Stimulated activated CD4-positive, alpha-beta T cell treated with anti-CD3 and anti-CD28 coated beads, TNF-alpha, amount 100 ng/mL, for 48 hours (primary cell): ENCODE results near the gene MON1B.
A peak's percentile ranks its signal among the peaks of the same experiment; 100 is the strongest.
"Not testable (repeated sequence)": the region's sequence is repeated elsewhere in the genome, so short reads cannot be mapped to it uniquely, and the experiment has no call there.

Experiments used
- DNase-seq, 3 donors: peaks; one replicate each; pipeline ENCODE4 v3.0.0-alpha.2; 2020; ENCODE audit warnings: low read depth in 3 of 3

Gene MON1B

GRCh38 chr16:77197747-77198146, 6.8 kb downstream of the MON1B start:
- DNase-seq: no peak

- no peak for DNase-seq
Observed at GRCh38 chr16:77199211-77199610, 8.2 kb downstream of the MON1B start, which contains the start of gene SYCE1L. Gene SYCE1L (plus strand): TSS chr16:77199408. CDS start chr16:77199452, 44 bp downstream.

- DNase-seq: no peak
Observed at GRCh38 chr16:77206533-77206932, 15.5 kb downstream of the MON1B start.

GRCh38 chr16:77207030-77207429, 16.0 kb downstream of the MON1B start:
- no peak for DNase-seq

GRCh38 chr16:77208382-77208781, 17.4 kb downstream of the MON1B start:
- DNase-seq: no peak

- DNase-seq: peak in 2 of 3 donors; percentile 57 to 68
Observed at GRCh38 chr16:77211880-77212740, 21.1 kb downstream of the MON1B start.

- peak; percentile 41 to 68 (median 52) for DNase-seq
Observed at GRCh38 chr16:77212741-77213541, 22.0 kb downstream of the MON1B start.

GRCh38 chr16:77213542-77214106, 22.6 kb downstream of the MON1B start:
- DNase-seq: no peak

GRCh38 chr16:77214411-77215138, 23.6 kb downstream of the MON1B start:
- no peak for DNase-seq

GRCh38 chr16:77219437-77219836, 28.4 kb downstream of the MON1B start:
- DNase-seq: no peak

GRCh38 chr16:77220427-77220826, 29.4 kb downstream of the MON1B start:
- DNase-seq: no peak

- DNase-seq: no peak
Observed at GRCh38 chr16:77221482-77221881, 30.5 kb downstream of the MON1B start.

GRCh38 chr16:77223184-77223583, 32.2 kb downstream of the MON1B start:
- no peak for DNase-seq

GRCh38 chr16:77225182-77225581, 34.2 kb downstream of the MON1B start:
- no peak for DNase-seq

- DNase-seq: no peak
Observed at GRCh38 chr16:77227745-77228144, 36.8 kb downstream of the MON1B start.

GRCh38 chr16:77231047-77231446, 40.1 kb downstream of the MON1B start:
- DNase-seq: no peak

- DNase-seq: no peak
Observed at GRCh38 chr16:77233799-77234519, 43.0 kb downstream of the MON1B start.

GRCh38 chr16:77234611-77235010, 43.6 kb downstream of the MON1B start:
- DNase-seq: no peak

- peak; percentile 79 to 83 (median 80) for DNase-seq
Observed at GRCh38 chr16:77236063-77236511, 45.1 kb downstream of the MON1B start.

- DNase-seq: no peak
Observed at GRCh38 chr16:77238593-77238992, 47.6 kb downstream of the MON1B start.

- DNase-seq: not testable (repeated sequence)
Observed at GRCh38 chr16:77242471-77242870, 51.5 kb downstream of the MON1B start.
